Measurements from ENCODE around the gene DGUOK.

- TF ChIP-seq CTCF (IDR thresholded peaks at IDR 0.05) = no peak
- no peak for TF ChIP-seq POLR2A (IDR thresholded peaks at IDR 0.05)
These were observed 71.1 kb downstream of the DGUOK start for GRCh38 chr2:73997813-73998212.
